ENCODE measurements around the gene ATP11A. TPM values are rescaled to one million over a fixed set of nuclear protein-coding genes. Genes with fewer than 3 reads are reported as not detected.

ATP11A gene
- total RNA-seq, 1 experiment from 2014 or later: 8.7 TPM

- POLR2A ChIA-PET (ENCODE audit: unreplicated experiment): no interaction called here
- no peaks in the 10 kb centered on the region for H3K9me2 ChIP-seq (replicated peaks; ENCODE audit: low read length)
- H2AFZ ChIP-seq (ENCODE audit: low read length): no peak overlapping the region
- no peaks in the 10 kb centered on the region for H3K9me3 ChIP-seq (ENCODE audit: low read length)
- no peaks in the 10 kb centered on the region for H4K20me1 ChIP-seq (ENCODE audit: low read length)
- ATAC-seq: no peak
- no peak overlapping the region for H3K4me3 ChIP-seq (ENCODE audit: low read length)
- H3K9ac ChIP-seq (ENCODE audit: low read length): no peak overlapping the region
- peaks cover 6% of the 10 kb centered on the region; the same call in 1 of the 2 replicates for H3K27me3 ChIP-seq (ENCODE audit: low read length)
- no peak overlapping the region for H3K4me2 ChIP-seq (ENCODE audit: low read length)
- no peaks in the 10 kb centered on the region for H3F3A ChIP-seq (ENCODE audit: low read length, unreplicated experiment)
- CTCF ChIA-PET: no interaction called here
- no peak for DNase-seq
- intact Hi-C loops (cut with micrococcal nuclease): no loop called here
- H3K79me2 ChIP-seq (ENCODE audit: low read length): no peaks in the 10 kb centered on the region
- TF ChIP-seq EZH2 (IDR thresholded peaks at IDR 0.05; ENCODE audit: low read length, unreplicated experiment) (no peak), EZH2phosphoT487 (IDR thresholded peaks at IDR 0.05; ENCODE audit: borderline replicate concordance, low read length) (no peak), CTCF (conservative IDR thresholded peaks at IDR 0.05; ENCODE audit: low read depth, low read length) (no peak)
- no peaks in the 10 kb centered on the region for H3K36me3 ChIP-seq (ENCODE audit: low read depth, low read length)
- no peaks in the 10 kb centered on the region for H3K4me1 ChIP-seq (ENCODE audit: insufficient read depth, low read length)
- BruUV-seq (replicated peaks): no TSS peak
- no peak overlapping the region for H3K27ac ChIP-seq (ENCODE audit: low read length)
Observed at GRCh38 chr13:112892426-112893206, 202.8 kb downstream of the ATP11A start.

GRCh38 chr13:112893207-112893569, 203.3 kb downstream of the ATP11A start:
- no peak overlapping the region for H3K27ac ChIP-seq (ENCODE audit: low read length)
- no peak for ATAC-seq
- H3F3A ChIP-seq (ENCODE audit: low read length, unreplicated experiment): no peaks in the 10 kb centered on the region
- no peaks in the 10 kb centered on the region for H4K20me1 ChIP-seq (ENCODE audit: low read length)
- H3K79me2 ChIP-seq (ENCODE audit: low read length): no peaks in the 10 kb centered on the region
- H3K9me2 ChIP-seq (replicated peaks; ENCODE audit: low read length): no peaks in the 10 kb centered on the region
- CTCF ChIA-PET: no interaction called here
- H3K4me1 ChIP-seq (ENCODE audit: insufficient read depth, low read length): no peaks in the 10 kb centered on the region
- H3K27me3 ChIP-seq (ENCODE audit: low read length): peaks cover 6% of the 10 kb centered on the region; the same call in 1 of the 2 replicates
- TF ChIP-seq EZH2phosphoT487 (IDR thresholded peaks at IDR 0.05; ENCODE audit: borderline replicate concordance, low read length) (no peak), CTCF (conservative IDR thresholded peaks at IDR 0.05; ENCODE audit: low read depth, low read length) (no peak), EZH2 (IDR thresholded peaks at IDR 0.05; ENCODE audit: low read length, unreplicated experiment) (no peak)
- BruUV-seq (replicated peaks): no TSS peak
- no peak overlapping the region for H2AFZ ChIP-seq (ENCODE audit: low read length)
- no peak overlapping the region for H3K4me3 ChIP-seq (ENCODE audit: low read length)
- no peak for DNase-seq
- H3K9me3 ChIP-seq (ENCODE audit: low read length): no peaks in the 10 kb centered on the region
- no peaks in the 10 kb centered on the region for H3K36me3 ChIP-seq (ENCODE audit: low read depth, low read length)
- intact Hi-C loops (cut with micrococcal nuclease): no loop called here
- H3K9ac ChIP-seq (ENCODE audit: low read length): no peak overlapping the region
- POLR2A ChIA-PET (ENCODE audit: unreplicated experiment): no interaction called here
- no peak overlapping the region for H3K4me2 ChIP-seq (ENCODE audit: low read length)
